SJSA1 (cell line): ENCODE data around the gene NR5A1. TPM values are rescaled to one million over a fixed set of nuclear protein-coding genes. Genes with fewer than 3 reads are reported as not detected.
A peak's percentile ranks its signal among the peaks of the same experiment; 100 is the strongest.

Experiments used
- DNase-seq, 2 experiments: peaks; one replicate each; pipeline ENCODE4 v3.0.0-alpha.2; 2015 to 2020; ENCODE audit warnings: low spot score in 2 of 2, low read depth in 1 of 2
- H3K27ac ChIP-seq: fragments of 250-450 bp; sonication (Bioruptor Pico); 2 replicates; pipeline ENCODE4 v1.5.1; 2020; ENCODE audit warnings: mild to moderate bottlenecking, moderate library complexity
- H3K27me3 ChIP-seq: fragments of 250-450 bp; sonication (Bioruptor Pico); replicated peaks from 2 replicates; pipeline ENCODE4 v1.5.1; 2020; ENCODE audit warnings: mild to moderate bottlenecking, moderate library complexity
- H3K36me3 ChIP-seq: fragments of 250-450 bp; sonication (Bioruptor Pico); 2 replicates; pipeline ENCODE4 v1.5.1; 2020; ENCODE audit warnings: mild to moderate bottlenecking
- H3K4me1 ChIP-seq: fragments of 250-450 bp; sonication (Bioruptor Pico); replicated peaks from 2 replicates; pipeline ENCODE4 v1.6.1; 2021; ENCODE audit warnings: mild to moderate bottlenecking
- H3K4me3 ChIP-seq: fragments of 250-450 bp; sonication (Bioruptor Pico); 2 replicates; pipeline ENCODE4 v1.5.1; 2020; ENCODE audit warnings: mild to moderate bottlenecking
- H3K9me3 ChIP-seq: fragments of 250-450 bp; sonication (Bioruptor Pico); replicated peaks from 2 replicates; pipeline ENCODE4 v1.5.1; 2020; ENCODE audit warnings: mild to moderate bottlenecking
- total RNA-seq: library from RNA; depleted of rRNA; stranded (reverse); fragments of >200 nt; shearing (Covaris generic); gene quantifications from 2 replicates; pipeline ENCODE4 v1.2.3, GENCODE V29; 2014

NR5A1 gene
- total RNA-seq, 1 experiment from 2014 or later = not detected

DNA sequence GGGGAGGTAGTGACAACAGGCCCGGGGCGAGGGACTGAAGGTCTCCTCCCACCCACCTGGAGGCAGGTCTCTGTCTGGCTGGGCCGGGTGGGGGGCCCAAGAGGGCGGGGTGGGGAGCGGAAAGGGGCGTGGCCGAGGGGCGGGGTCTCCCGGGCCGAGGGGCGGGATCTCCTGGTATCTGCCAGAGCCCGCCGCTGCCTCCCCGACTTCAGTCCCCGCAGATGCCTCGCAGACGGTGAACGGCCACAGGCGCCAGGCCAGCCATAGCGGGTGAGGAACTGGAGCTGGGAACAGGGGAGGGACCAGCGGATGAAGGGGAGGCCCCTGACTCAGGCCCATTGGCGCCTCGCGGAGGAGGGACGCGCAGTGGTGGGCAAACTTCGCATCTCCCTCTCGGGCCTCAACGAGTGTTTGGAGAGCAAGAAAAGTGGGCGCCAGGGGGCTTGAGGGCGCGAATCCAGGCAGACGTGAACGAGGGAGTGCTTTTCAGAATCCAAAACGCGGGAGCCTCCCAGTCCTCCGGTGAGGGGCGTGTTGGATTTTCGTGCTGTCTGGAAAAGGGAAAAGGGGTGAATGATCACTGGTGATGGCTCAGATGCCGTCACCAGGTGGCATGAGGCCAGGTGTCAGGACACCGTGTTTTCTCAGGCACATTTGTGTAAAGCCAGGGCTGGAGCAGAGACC lies 56.8 kb downstream of the NR5A1 start, which contains the start of gene ADGRD2:
ADGRD2 (plus strand) TSS at position 211 of the 684 bp plus-strand sequence. CDS start 1,216 bp downstream, outside the sequence.
- Histone ChIP-seq H3K4me3 (no peak within 1 kb of the TSS), H3K4me1 (no peaks in the 10 kb centered on the region), H3K27ac (no peak within 1 kb of the TSS), H3K9me3 (no peaks in the 10 kb centered on the region), H3K36me3 (no peaks in the 10 kb centered on the region), H3K27me3 (peaks cover 17% of the 10 kb centered on the region)
- no peak for DNase-seq

DNA sequence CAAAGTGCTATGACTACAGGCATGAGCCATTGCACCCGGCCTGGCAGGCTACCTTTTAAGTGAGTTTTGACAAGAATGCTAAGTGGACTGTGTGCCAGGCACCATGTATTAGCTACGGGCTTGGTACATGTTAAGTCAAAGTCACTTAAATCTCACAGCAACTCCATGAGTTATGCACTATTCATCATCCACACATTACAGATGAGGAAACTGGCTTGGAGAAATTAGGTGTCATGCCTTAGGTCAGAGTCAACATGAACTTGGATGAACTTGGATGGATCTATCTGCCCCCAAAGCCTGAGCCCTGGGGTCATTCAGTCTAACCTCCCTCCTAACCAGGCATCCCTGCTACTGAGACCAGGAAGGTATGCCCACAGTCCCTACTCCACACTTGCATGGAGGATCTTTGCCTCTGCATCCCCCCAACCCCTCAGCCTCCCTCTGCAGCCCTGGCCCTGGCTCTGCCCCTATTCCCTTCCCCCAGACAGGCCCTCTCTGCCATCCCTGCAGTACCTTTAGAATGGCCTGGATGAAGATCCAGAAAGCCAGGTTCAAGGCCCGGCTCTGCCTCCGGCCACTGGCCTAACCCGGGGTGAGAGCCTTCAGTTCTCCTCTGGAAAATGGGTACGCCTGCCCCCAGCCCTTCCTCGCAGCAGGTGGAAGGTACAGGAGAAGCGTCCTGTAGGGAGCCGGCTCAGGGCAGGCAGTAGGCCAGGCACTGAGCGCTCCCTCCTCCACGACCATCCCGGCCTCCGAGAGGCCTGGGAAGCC lies 57.6 kb downstream of the NR5A1 start:
- Histone ChIP-seq H3K36me3 (no peaks in the 10 kb centered on the region), H3K27me3 (peaks cover 17% of the 10 kb centered on the region), H3K9me3 (no peaks in the 10 kb centered on the region), H3K4me3 (no peak overlapping the region), H3K4me1 (no peaks in the 10 kb centered on the region), H3K27ac (no peak overlapping the region)
- DNase-seq = no peak

DNA sequence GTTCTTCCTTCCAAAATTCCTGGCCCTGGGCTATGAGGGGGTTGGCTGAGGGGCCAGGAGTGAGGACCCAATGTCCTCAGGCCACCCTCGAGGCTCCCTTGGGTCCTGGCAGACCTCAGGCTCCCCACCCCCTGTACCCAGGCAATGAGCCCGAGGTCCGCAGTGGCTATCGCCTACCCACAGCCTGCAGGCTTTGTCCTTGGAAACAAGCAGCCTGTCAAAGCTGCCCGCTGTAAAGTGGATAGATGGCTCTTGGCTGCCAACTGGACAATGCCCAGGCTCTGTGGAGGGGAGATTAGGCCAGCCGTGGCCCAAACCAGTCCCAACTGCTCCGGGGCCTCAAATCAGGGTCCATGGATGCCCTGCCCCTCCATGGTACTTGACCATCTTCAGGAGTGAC lies 59.2 kb downstream of the NR5A1 start:
- H3K36me3 ChIP-seq = no peaks in the 10 kb centered on the region
- no peak overlapping the region for H3K27ac ChIP-seq
- H3K27me3 ChIP-seq = peaks cover 17% of the 10 kb centered on the region
- H3K4me3 ChIP-seq = no peak overlapping the region
- DNase-seq = no peak
- no peaks in the 10 kb centered on the region for H3K9me3 ChIP-seq
- no peaks in the 10 kb centered on the region for H3K4me1 ChIP-seq

DNA sequence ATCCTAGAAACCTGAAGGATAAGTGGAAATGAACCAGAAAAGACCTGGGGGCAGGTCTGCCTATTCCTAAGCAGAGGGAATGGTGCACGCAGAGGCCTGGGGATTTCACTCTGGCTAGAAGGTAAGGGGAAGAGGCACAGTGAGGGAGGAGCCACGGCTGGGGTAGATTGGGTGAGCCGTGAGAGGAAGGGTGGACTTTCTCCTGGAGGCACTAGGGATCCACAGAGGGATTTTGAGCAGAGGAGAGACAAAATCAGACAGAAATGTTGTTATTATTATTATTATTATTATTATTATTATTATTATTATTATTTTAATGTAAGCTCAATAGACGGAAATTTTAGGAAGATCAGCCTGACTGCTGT lies 59.9 kb downstream of the NR5A1 start:
- Histone ChIP-seq H3K27me3 (peaks cover 10% of the 10 kb centered on the region), H3K4me1 (no peaks in the 10 kb centered on the region; the same call in 1 of the 2 replicates), H3K9me3 (no peaks in the 10 kb centered on the region), H3K27ac (no peak overlapping the region), H3K4me3 (no peak overlapping the region), H3K36me3 (no peaks in the 10 kb centered on the region)
- no peak for DNase-seq

DNA sequence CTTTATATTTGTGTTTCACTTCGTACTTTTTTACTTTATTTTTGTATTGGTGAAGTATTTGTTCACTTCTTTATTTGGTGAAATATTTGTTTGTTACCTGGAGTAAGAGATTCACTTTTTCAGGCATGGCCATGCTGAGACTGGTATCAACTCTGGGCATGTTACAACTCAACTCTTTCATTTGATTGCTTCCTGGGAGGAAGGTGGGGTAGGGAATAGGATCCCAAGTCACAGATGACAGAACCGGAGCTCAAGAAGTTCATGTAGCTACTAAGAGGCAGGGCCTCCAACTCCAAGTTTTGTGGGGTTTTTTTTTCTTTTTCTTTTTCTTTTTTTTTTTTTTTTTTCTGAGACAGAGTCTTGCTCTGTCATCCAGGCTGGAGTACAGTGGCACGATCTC lies 63.0 kb downstream of the NR5A1 start:
- no peak overlapping the region for H3K4me3 ChIP-seq
- H3K4me1 ChIP-seq = no peaks in the 10 kb centered on the region; the same call in 1 of the 2 replicates
- no peaks in the 10 kb centered on the region for H3K27me3 ChIP-seq
- H3K36me3 ChIP-seq = no peaks in the 10 kb centered on the region
- no peak for DNase-seq
- H3K27ac ChIP-seq = no peak overlapping the region
- no peaks in the 10 kb centered on the region for H3K9me3 ChIP-seq

DNA sequence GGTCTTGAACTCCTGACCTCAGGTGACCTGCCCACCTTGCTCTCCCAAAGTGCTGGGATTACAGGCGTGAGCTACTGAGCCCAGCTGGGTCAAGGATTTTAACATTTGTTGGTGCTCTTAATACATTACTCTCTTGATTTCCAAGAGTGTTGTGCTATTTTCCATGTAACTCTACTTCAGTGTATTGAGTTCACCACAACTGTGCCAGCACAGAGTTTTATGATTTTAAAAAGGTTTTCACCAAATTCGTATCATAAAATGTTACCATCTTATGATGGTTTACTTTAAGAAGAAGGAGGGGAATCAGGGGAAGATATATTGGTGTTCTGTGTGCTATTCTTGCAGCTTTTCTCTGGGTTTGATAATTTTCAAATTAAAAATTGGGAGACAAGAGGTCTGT lies 63.6 kb downstream of the NR5A1 start:
- Histone ChIP-seq H3K4me3 (no peak overlapping the region), H3K27ac (no peak overlapping the region), H3K4me1 (no peaks in the 10 kb centered on the region; the same call in 1 of the 2 replicates), H3K27me3 (no peaks in the 10 kb centered on the region), H3K9me3 (no peaks in the 10 kb centered on the region), H3K36me3 (no peaks in the 10 kb centered on the region)
- no peak for DNase-seq

DNA sequence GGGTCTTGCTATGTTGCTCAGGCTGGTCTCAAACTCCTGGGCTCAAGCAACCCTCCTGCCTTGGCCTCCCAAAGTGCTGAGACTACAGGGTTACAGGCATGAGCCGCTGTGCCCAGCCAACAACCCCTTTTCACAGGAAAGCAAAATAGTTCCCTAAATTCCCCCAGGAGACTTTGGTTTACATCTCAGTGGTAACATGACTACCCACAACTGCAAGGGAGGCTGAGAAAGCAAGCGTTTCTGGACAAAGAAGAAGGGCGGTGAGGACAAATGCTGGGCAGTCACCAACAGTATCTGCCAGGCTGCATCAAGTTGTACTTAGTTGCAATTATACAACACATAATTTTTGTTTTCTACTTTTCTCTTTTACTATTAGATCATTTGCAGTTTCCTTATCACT lies 64.4 kb downstream of the NR5A1 start:
- H3K36me3 ChIP-seq = no peaks in the 10 kb centered on the region
- no peak overlapping the region for H3K27ac ChIP-seq
- no peaks in the 10 kb centered on the region; the same call in 1 of the 2 replicates for H3K4me1 ChIP-seq
- H3K4me3 ChIP-seq = no peak overlapping the region
- H3K9me3 ChIP-seq = no peaks in the 10 kb centered on the region
- no peak for DNase-seq
- H3K27me3 ChIP-seq = no peaks in the 10 kb centered on the region

DNA sequence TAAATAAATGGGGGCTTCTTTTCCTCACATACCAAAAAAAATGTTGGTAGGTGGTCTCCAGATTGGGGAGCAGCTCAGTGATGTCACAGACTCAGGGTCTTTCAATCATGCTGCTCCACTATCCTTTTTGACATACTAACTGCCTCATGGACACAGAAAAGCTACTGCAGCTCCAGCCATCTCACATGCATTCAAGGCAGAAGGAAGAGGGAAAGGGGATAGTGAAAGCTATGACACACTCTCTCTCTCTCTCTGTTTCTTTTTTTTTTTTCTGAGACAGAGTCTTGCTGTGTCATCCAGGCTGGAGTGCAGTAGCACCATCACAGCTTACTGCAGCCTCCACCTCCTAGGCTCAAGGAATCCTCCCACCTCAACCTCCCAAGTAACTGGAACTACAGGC lies 64.8 kb downstream of the NR5A1 start:
- Histone ChIP-seq H3K4me3 (no peak overlapping the region), H3K27me3 (no peaks in the 10 kb centered on the region), H3K4me1 (no peaks in the 10 kb centered on the region; the same call in 1 of the 2 replicates), H3K36me3 (no peaks in the 10 kb centered on the region), H3K27ac (no peak overlapping the region), H3K9me3 (no peaks in the 10 kb centered on the region)
- peak in 1 of 2 experiments; percentile 21 for DNase-seq

DNA sequence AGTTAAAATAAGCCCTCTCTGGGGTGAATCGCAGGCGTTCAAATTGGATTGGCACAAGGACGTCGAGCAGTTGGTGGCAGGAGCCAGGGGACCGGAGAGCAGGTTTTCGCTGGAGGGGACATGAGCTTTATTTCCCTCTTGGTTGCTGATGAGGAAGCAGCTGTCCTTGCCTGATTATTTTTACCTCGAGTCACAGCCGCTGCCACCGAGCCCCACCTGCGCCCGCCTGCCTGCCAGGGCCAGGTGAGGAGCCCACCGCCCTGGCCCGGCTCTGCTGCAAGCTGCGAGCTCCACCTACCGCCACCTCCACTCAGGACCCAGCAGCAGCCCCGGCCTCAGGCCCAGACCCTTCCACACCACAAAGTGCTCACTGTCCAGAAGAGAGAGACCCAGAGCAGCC lies 65.9 kb downstream of the NR5A1 start:
- Histone ChIP-seq H3K27me3 (no peaks in the 10 kb centered on the region), H3K9me3 (no peaks in the 10 kb centered on the region)

DNA sequence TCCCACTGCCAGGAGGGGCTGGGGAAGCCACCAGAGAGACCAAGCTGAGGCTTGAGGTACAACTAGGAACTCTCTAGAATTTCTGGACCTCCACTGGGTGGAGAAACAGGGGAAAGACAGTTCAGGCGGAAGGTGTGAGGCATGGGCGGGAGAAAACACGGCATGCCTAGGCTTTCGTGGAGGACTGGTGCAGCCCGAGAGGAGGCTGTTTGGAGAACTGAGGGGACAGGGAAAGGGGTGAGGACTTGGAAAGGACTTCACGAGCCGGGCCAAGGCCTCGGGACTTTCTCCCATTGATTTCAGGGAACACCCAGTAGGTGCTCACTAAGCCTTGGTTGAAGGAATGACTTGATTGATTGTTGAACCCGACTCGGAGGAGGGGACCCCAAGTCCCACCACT lies 66.4 kb downstream of the NR5A1 start:
- Histone ChIP-seq H3K27ac (no peak overlapping the region), H3K36me3 (no peaks in the 10 kb centered on the region), H3K4me1 (no peaks in the 10 kb centered on the region; the same call in 1 of the 2 replicates), H3K9me3 (no peaks in the 10 kb centered on the region), H3K4me3 (no peak overlapping the region), H3K27me3 (no peaks in the 10 kb centered on the region)
- no peak for DNase-seq

More for the DNA sequence above, 65.9 kb downstream of the NR5A1 start:
- H3K27ac ChIP-seq = no peak overlapping the region
- no peak for DNase-seq
- no peak overlapping the region for H3K4me3 ChIP-seq
- H3K36me3 ChIP-seq = no peaks in the 10 kb centered on the region
- H3K4me1 ChIP-seq = no peaks in the 10 kb centered on the region; the same call in 1 of the 2 replicates

DNA sequence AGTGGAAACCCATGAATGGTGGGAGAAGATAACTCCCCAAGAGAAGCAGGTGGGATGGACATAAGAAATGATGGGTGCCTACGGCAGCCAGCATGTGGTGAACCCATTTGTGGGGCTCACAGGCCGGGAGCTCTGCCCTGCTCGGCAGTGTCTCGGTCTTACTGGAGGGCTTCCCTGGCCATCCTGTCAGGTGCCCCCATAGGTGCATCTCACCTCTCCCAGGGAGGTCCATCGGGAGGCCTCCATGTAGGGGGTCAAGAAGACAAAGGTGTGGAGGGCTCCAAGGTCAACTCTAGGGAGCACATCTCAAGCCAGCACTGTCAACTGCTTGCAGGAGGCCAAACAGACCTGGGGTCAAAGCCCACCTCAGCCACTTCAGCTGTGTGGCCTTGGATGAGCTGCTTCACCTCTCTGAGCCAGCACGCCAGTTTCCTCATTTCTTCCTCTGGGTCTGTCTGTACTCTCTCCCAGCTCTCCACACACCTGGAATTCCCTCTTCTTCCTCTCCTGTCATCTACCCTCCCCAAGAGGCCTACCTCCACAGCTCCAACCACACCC lies 67.4 kb downstream of the NR5A1 start:
- no peaks in the 10 kb centered on the region for H3K9me3 ChIP-seq
- H3K27me3 ChIP-seq = no peaks in the 10 kb centered on the region

DNA sequence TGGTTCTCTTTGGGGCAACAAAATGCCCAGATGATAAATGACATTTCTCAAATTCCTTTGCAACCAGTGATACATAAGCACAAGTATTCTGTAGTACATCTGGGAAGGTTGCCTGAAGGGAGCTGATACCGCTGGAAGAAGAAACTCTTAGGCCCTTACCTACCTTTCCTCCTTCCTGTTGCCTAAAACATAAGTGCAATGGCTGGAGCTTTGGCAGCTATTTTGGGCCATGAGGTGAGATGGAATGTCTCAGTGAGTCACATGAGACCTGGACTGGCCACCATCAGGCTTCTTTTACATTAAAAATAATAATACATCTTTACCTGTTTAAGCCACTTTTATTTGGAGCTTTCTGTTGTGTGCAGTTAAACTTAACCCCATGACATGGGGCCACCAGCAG lies 68.1 kb downstream of the NR5A1 start:
- no peak overlapping the region for H3K4me3 ChIP-seq
- DNase-seq = no peak

More for the DNA sequence above, 67.4 kb downstream of the NR5A1 start:
- no peak overlapping the region for H3K27ac ChIP-seq
- H3K36me3 ChIP-seq = no peaks in the 10 kb centered on the region
- no peak for DNase-seq
- H3K4me3 ChIP-seq = no peak overlapping the region
- no peaks in the 10 kb centered on the region; the same call in 1 of the 2 replicates for H3K4me1 ChIP-seq

DNA sequence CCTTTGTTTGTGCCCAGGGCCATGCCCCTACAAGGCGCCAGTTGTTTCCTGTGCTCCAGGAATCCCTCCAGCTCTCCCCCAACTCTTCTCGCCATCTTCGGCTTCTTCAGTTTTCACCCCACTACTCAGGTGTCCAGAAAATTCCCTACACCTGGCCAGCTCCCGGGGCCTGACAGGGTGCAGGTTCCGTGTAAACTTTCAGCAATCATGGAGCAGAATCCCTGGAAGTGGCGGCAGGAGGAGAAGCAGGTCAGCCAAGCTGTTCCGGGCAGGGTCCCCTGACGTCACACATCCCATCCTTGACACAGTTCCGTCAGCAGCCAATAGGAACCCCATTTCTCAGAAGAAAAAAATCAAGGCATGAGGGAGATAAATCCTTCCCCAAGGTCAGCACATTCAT lies 69.1 kb downstream of the NR5A1 start:
- Histone ChIP-seq H3K4me1 (no peaks in the 10 kb centered on the region; the same call in 1 of the 2 replicates), H3K27me3 (no peaks in the 10 kb centered on the region), H3K27ac (no peak overlapping the region), H3K4me3 (no peak overlapping the region), H3K9me3 (no peaks in the 10 kb centered on the region), H3K36me3 (no peaks in the 10 kb centered on the region)
- DNase-seq = no peak

More for the DNA sequence above, 68.1 kb downstream of the NR5A1 start:
- Histone ChIP-seq H3K9me3 (no peaks in the 10 kb centered on the region), H3K36me3 (no peaks in the 10 kb centered on the region), H3K4me1 (no peaks in the 10 kb centered on the region; the same call in 1 of the 2 replicates), H3K27me3 (no peaks in the 10 kb centered on the region), H3K27ac (no peak overlapping the region)

DNA sequence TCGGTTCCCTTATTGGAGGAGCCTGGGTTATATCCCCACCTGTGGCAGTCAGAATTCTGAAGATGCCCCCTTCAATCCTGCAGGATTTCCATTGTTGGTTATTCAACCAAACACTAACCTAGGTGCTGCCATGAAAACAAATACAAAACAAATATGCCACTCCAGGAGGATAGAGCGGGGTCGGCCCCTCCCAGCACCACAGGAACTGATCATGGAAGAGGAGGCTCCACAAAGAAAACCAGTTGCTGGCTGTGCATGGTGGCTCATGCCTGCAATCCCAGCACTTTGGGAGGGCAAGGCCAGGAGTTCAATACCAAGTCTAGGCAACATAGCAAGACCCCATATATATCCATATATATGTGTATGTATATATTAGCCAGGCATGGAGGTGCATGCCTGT lies 70.1 kb downstream of the NR5A1 start:
- no peaks in the 10 kb centered on the region for H3K9me3 ChIP-seq
- H3K4me3 ChIP-seq = no peak overlapping the region
- DNase-seq = no peak
- no peaks in the 10 kb centered on the region for H3K27me3 ChIP-seq
- H3K4me1 ChIP-seq = no peaks in the 10 kb centered on the region; the same call in 1 of the 2 replicates
- no peaks in the 10 kb centered on the region for H3K36me3 ChIP-seq
- H3K27ac ChIP-seq = no peak overlapping the region
